ENCODE measurements around the gene PLSCR4.

PLSCR4 gene

GRCh38 chr3:146142757-146143156, 108.1 kb downstream of the PLSCR4 start:
- peak overlapping the region; percentile 25 for H3K27ac ChIP-seq (ENCODE audit: low read length)
- no peaks in the 10 kb centered on the region for H3K9me3 ChIP-seq (ENCODE audit: control insufficient read depth in 1 of 2, low read length in 2 of 2)
- H3K36me3 ChIP-seq (ENCODE audit: control insufficient read depth in 1 of 2, insufficient read depth in 2 of 2, low read length in 2 of 2): no peaks in the 10 kb centered on the region
- peaks cover 16 to 18% of the 10 kb centered on the region in 2 donors for H3K4me1 ChIP-seq (ENCODE audit: control insufficient read depth in 1 of 2, insufficient read depth in 2 of 2, low read length in 2 of 2)
- no peaks in the 10 kb centered on the region for H3K27me3 ChIP-seq (ENCODE audit: low read depth, low read length)
- no peak overlapping the region for H3K4me3 ChIP-seq (ENCODE audit: low read depth in 1 of 2, low read length in 2 of 2)

Measured in muscle layer of duodenum (tissue), 2 donors.